ENCODE results near the gene MGAM2.

DNA sequence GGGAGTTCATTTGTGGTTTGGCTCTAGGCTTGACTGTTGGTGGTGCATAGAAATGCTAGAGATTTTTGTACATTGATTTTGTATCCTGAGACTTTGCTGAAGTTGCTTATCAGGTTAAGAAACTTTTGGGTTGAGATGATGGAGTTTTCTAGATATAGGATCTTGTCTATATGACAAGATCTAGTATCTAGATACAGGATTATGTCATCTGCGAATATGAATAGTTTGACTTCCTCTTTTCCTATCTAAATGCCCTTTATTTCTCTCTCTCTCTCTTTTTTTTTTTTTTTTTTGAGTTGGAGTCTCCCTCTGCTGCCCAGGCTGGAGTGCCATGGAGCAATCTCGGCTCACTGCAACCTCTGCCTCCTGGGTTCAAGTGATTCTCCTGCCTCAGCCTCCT is 62.9 kb downstream of the MGAM2 start:
- TF ChIP-seq, protein P1, sequence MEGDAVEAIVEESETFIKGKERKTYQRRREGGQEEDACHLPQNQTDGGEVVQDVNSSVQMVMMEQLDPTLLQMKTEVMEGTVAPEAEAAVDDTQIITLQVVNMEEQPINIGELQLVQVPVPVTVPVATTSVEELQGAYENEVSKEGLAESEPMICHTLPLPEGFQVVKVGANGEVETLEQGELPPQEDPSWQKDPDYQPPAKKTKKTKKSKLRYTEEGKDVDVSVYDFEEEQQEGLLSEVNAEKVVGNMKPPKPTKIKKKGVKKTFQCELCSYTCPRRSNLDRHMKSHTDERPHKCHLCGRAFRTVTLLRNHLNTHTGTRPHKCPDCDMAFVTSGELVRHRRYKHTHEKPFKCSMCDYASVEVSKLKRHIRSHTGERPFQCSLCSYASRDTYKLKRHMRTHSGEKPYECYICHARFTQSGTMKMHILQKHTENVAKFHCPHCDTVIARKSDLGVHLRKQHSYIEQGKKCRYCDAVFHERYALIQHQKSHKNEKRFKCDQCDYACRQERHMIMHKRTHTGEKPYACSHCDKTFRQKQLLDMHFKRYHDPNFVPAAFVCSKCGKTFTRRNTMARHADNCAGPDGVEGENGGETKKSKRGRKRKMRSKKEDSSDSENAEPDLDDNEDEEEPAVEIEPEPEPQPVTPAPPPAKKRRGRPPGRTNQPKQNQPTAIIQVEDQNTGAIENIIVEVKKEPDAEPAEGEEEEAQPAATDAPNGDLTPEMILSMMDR (IDR thresholded peaks at IDR 0.05; ENCODE audit: control extremely low read depth in 1 of 3, insufficient read depth in 1 of 3, low read depth in 1 of 3, low read length in 3 of 3) = no peak
- TF ChIP-seq SP2 (IDR thresholded peaks at IDR 0.05; ENCODE audit: low read length) = no peak
- no peak for TF ChIP-seq CEBPB (IDR thresholded peaks at IDR 0.05; ENCODE audit: low read depth, low read length)

All from H1 (cell line).